ENCODE measurements around the gene CRADD.

GRCh38 chr12:93780101-93780641 is 103.0 kb downstream of the CRADD start:
- TF ChIP-seq CTCF (IDR thresholded peaks at IDR 0.05 in 8 of 11, conservative IDR thresholded peaks at IDR 0.05 in 3 of 11), result no peak
- no peak for TF ChIP-seq POLR2A (IDR thresholded peaks at IDR 0.05)
- TF ChIP-seq POLR2AphosphoS5 (IDR thresholded peaks at IDR 0.05), result no peak
